ENCODE data around the gene ASCL2.

GRCh38 chr11:2275334-2276279 is 5.2 kb upstream of the ASCL2 start:
- TF ChIP-seq CTCF (conservative IDR thresholded peaks at IDR 0.05 in 1 of 2, IDR thresholded peaks at IDR 0.05 in 1 of 2; ENCODE audit: extremely low read depth in 1 of 2, insufficient read depth in 1 of 2, low read depth in 1 of 2, low read length in 2 of 2): no peak
- TF ChIP-seq EZH2 (IDR thresholded peaks at IDR 0.05; ENCODE audit: borderline replicate concordance, low read length): no peak

All from mammary epithelial cell (primary cell).